Motor neuron (in vitro differentiated cells): Measurements from ENCODE around the gene SLC49A3. TPM values are rescaled to one million over a fixed set of nuclear protein-coding genes. Genes with fewer than 3 reads are reported as not detected.
"Not testable (repeated sequence)": the region's sequence is repeated elsewhere in the genome, so short reads cannot be mapped to it uniquely, and the experiment has no call there.

Experiments used
- ATAC-seq, 8 experiments: fragments of 200-7000 bp; cut with Tn5 transposase; replicated peaks in 6 of 8; 2 replicates each; pipeline ENCODE4 v1.8.0; 2021; ENCODE audit warnings: mild to moderate bottlenecking in 8 of 8, moderate library complexity in 8 of 8
- H3K27ac ChIP-seq, 2 donors: fragments of 250-450 bp; sonication (Bioruptor Pico); 2 replicates each; pipeline ENCODE4 v1.9.0; 2021; ENCODE audit warnings: antibody characterized with exemption in 2 of 2, mild to moderate bottlenecking in 2 of 2, moderate library complexity in 1 of 2
- H3K4me1 ChIP-seq, 2 donors: fragments of 250-450 bp; sonication (Bioruptor Pico); replicated peaks in 1 of 2; 2 replicates each; pipeline ENCODE4 v1.6.1; 2021; ENCODE audit warnings: antibody characterized with exemption in 2 of 2, mild to moderate bottlenecking in 2 of 2, moderate library complexity in 1 of 2
- H3K4me3 ChIP-seq, 5 donors: fragments of 250-450 bp; sonication (Bioruptor Pico); 2 replicates each; pipeline ENCODE4 v1.9.0; 2021; ENCODE audit warnings: antibody characterized with exemption in 5 of 5, mild to moderate bottlenecking in 5 of 5, moderate library complexity in 4 of 5
- WGBS, 10 experiments: fragments of 450-650 bp; shearing (Covaris generic); methylation state at CpG; one replicate each; pipeline ENCODE4 v1.0.0; 2022; 5-methylcytosine and 5-hydroxymethylcytosine counted together
- in situ Hi-C, 9 experiments: fragments of 400-800 bp; cut with MboI; loops; one replicate each; pipeline ENCODE4 v1.15.0; 2021; ENCODE audit warnings: low sequenced_read_pairs in 9 of 9, low pct_unique_long_range_greater_than_20kb in 2 of 9; ENCODE audit not compliant: unreplicated experiment in 9 of 9
- total RNA-seq, 8 experiments: library from RNA; unstranded; fragments of 300-600 nt; gene quantifications; 2 replicates each; pipeline versions ENCODE4 v1.2.3 to v1.2.4, GENCODE V29; 2022

The SLC49A3 gene
- total RNA-seq, 8 experiments from 2014 or later, result 0.13 to 1.7 (median 0.37) TPM; not detected in 2

DNA sequence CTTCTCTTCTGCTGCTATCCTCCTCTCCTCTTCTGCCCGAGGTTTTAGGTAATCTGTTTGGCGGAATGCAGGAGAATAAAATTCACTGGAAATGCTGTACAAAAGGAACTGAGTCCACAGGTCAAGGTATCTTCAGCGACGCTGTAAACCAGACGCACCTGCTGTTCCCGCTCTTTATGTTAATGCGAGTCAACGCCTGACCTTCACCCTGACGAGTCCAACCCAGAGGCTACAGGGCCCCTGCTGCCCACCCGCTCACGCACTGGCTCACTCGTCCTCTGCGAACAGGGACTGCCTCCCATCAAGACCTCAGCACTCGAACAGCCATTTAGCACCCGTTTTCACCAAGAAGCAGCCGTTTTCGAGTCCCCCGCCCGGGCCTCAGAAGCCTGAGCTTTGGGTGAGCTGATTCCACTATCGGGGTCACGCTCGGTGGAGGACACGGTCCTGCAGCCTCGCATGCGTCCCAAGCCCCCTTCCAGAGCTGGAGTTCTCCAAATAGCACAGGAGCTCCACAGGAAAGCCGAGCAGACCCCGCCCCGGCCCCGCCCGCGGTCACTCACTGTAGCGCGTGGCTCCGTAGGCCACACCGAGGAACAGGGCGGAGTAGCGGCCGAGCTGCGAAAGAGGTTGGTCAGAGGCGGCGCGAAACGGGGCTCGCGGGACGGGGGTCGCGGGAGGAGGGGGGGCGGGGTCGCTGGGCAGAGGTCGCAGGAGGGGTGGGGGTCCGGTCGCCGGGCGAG, 15.4 kb downstream of the SLC49A3 start:
- in situ Hi-C loops, result no loop called here
- Histone ChIP-seq H3K27ac (peak overlapping the region; percentile 41 to 84), H3K4me1 (peaks cover 11 to 12% of the 10 kb centered on the region in 2 donors), H3K4me3 (peak overlapping the region; percentile 37 to 94 (median 62))
- peak; percentile 23 to 47 (median 33) for ATAC-seq
- 0 to 83% (median 15%) methylated on average over 1 to 11 of the region's 55 CpGs; no CpG with 5 or more reads in 2 of the 10 experiments for WGBS, 10 experiments

DNA sequence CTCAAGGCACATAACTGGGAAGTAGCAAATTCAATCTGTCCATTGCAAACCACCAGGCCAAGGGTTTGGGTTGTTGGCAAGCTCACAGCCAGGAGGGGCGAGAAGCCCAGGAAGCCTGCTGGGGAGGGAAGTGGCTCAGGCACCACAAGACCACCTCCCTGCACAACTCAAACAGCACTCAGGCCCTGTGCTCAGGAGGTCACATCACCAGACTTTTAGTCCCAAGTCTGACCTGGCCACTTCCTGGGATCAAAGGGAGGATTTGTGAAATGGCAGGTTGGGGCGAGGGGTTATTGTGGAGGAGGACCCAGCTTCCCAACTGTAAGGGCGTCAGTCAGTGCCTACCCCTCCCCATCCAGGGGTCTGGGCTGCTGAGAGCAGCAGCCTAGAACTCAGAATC, 17.2 kb downstream of the SLC49A3 start:
- no peak for ATAC-seq
- Histone ChIP-seq H3K4me1 (peaks cover 11 to 12% of the 10 kb centered on the region in 2 donors), H3K27ac (no peak overlapping the region), H3K4me3 (no peak overlapping the region)
- in situ Hi-C loops, result no loop called here
- WGBS, 10 experiments, result 80 to 100% (median 100%) methylated on average over 1 to 3 of the region's 3 CpGs; no CpG with 5 or more reads in 6 of the 10 experiments

DNA sequence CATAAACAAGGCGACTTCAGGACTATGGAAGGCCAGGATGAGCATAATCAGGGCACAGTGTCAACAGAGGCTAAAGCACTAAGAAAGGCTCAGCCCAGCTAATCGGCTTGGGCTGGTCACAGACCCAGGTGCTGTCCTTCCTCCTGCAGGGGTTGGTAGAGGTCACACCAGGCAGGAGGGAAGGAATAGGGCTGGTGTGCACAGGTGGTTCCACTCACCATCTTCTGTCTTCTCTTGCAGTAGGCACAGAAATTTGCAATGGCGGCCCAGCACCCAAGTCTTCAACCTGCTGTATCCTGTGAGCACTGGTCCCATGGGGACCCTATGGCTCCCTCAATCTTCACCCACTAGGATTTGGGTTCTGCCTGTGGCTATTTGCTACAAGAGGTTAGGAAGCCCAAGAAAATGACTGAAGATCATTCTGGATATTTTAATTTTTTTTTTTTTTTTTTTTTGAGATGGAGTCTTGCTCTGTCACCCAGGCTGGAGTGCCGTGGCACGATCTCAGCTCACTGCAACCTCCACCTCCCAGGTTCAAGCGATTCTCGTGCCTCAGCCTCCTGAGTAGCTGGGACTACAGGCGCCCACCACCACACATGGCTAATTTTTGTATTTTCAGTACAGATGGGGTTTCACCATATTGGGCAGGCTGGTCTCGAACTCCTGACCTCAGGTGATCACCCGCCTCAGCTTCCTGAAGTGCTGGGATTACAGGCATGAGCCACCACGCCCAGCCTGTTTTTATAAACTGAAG, 19.0 kb downstream of the SLC49A3 start:
- H3K4me3 ChIP-seq, ATAC-seq, in situ Hi-C loops, H3K27ac ChIP-seq: not testable (repeated sequence)
- H3K4me1 ChIP-seq, result peaks cover 16 to 18% of the 10 kb centered on the region in 2 donors
- WGBS, 10 experiments, result 92 to 100% (median 100%) methylated on average over 1 to 7 of the region's 11 CpGs; no CpG with 5 or more reads in 1 of the 10 experiments

DNA sequence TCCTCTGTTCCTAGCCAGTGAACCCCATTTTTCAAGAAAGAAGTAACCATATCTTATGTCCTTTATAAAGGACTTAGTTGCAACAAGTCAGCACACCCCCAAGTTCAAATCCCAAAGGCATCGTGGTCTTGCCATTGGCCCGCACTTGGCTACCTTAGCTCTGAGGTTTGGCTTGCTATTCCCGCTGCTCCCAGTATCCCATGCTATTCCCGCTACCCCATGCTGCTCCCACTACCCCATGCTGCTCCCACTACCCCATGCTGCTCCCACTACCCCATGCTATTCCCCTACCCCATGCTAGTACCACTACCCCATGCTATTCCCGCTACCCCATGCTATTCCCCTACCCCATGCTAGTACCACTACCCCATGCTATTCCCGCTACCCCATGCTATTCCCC, 20.7 kb downstream of the SLC49A3 start:
- H3K4me1 ChIP-seq, result peaks cover 18 to 20% of the 10 kb centered on the region in 2 donors
- WGBS, 10 experiments, result no CpG with 5 or more reads among the region's 6 CpGs
- ATAC-seq, H3K27ac ChIP-seq, H3K4me3 ChIP-seq, in situ Hi-C loops: not testable (repeated sequence)

DNA sequence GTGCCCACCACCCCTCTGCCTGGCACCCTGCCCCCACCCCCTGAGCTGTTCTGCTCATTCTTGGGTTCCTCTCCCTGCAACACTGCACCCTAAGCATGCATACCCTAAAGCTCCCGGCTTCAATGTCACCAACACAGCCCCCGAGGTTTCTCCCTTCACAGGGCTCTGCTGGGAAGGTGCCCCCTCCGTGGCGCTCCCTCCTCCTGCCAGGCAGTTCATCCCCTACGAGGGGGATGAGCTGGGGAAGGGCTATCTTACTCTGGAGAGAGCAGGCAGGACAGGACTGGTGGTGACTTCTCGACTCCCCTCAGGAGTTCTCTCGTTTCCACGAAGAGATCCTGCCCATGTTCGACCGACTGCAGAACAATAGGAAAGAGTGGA, 21.4 kb downstream of the SLC49A3 start:
- no peak overlapping the region for H3K27ac ChIP-seq
- H3K4me1 ChIP-seq, result peaks cover 13 to 15% of the 10 kb centered on the region in 2 donors
- no peak overlapping the region for H3K4me3 ChIP-seq
- no peak for ATAC-seq
- in situ Hi-C loops, result no loop called here
- 37 to 70% (median 39%) methylated on average over 2 to 9 of the region's 10 CpGs; no CpG with 5 or more reads in 6 of the 10 experiments for WGBS, 10 experiments

DNA sequence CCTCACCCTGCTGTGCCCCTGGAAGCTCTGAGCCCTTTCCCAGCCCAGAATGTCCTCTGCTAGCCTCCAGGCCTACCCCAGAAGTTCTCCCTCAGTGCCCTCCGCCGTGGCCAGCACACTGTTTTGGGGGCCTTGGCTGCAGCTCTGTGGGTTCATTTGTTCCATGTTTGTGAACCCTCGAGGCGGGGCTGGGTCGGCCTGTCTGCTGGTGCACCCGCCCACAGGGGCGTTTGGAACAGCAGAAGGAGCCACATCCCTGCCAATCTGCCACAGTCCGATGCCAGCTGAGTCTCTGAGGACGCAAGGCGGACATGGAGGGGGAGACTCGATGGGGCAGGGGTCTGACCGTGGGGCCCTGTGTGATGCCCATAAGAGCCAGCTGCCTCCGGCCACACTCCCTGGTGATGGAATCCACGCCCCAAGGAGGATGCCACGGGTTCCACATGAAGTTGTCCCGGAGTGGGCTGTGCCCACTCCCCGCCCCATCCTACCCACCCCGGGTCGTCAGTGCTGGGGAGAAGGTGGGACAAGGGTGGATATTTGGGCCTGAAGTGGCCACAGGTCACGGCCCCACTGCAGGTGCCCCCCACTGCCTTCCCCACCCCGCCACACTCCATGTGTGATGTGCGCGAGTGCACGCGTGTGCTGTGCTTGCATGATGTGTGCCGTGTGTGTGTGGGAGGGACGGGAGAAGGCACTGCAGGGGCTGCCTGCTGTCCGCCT, 22.0 kb downstream of the SLC49A3 start:
- 40% methylated on average over 2 of the region's 28 CpGs; no CpG with 5 or more reads in 9 of the 10 experiments for WGBS, 10 experiments
- no peak for ATAC-seq

DNA sequence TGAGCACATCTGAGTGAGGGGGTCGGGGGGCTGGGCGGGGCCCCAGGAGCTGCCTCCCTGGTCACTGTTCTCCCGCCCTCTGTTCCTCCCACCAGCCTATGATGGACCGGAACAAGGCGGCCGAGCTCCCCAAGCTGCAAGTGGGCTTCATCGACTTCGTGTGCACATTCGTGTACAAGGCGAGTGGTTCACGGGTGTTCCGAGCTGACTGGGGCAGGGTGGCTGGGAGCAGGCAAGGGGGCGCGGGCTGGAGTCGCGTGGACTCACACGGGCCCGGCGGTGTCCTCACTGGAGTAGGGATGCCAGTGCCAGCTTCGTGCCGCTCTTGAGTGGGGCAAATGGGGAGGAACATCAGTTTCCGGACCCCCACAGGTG, 22.5 kb downstream of the SLC49A3 start:
- H3K27ac ChIP-seq, result peak overlapping the region in 1 of 2 donors; percentile 49
- no peak overlapping the region for H3K4me3 ChIP-seq
- ATAC-seq, result peak in 4 of 8 experiments; percentile 2 to 33 (median 16)
- in situ Hi-C loops, result no loop called here
- peaks cover 13 to 15% of the 10 kb centered on the region in 2 donors for H3K4me1 ChIP-seq
- 100% methylated on average over 1 of the region's 22 CpGs; no CpG with 5 or more reads in 9 of the 10 experiments for WGBS, 10 experiments

More for the DNA sequence above, 22.0 kb downstream of the SLC49A3 start:
- Histone ChIP-seq H3K4me3 (no peak overlapping the region), H3K4me1 (peaks cover 13 to 15% of the 10 kb centered on the region in 2 donors), H3K27ac (no peak overlapping the region)
- in situ Hi-C loops, result no loop called here

DNA sequence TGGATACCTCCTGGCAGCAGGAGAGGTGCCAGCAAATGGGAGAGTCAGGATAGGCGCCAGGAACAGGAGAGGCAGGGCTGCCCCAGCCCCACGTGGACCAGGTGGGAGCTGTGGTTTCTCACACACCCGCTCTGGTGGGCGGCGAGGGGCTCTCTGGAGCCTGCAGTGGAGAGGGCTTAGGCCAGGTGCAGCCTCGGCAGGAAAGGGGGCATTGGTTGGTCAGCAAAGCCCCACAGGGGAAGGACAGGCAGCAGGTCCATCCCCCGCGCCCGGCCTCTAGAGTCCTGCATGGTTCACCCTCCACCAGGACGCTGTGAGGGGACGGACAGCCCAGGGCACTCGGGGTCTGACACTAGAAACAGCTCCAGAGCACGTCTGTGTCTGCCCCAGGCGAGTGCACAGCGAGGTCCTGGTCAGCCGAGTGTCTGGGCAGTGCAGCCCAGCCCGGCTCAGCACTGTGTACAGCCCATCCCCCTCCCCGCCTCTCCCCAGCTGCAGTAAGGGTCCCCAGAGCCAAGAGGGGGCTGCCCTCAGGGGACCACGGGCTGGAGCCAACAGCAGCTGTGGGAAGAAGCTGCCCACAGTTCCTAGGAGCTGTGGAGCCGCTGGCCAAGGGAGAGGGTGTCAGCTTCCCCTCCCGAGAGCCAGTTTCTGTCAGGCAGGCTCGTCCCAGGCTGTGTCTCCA, 23.1 kb downstream of the SLC49A3 start:
- WGBS, 10 experiments, result 87% methylated on average over 3 of the region's 22 CpGs; no CpG with 5 or more reads in 9 of the 10 experiments
- peak overlapping the region in 1 of 2 donors; percentile 49 for H3K27ac ChIP-seq
- in situ Hi-C loops, result no loop called here
- H3K4me3 ChIP-seq, result no peak overlapping the region
- H3K4me1 ChIP-seq, result peaks cover 13 to 15% of the 10 kb centered on the region in 2 donors
- ATAC-seq, result peak in 5 of 8 experiments; percentile 18 to 47 (median 34)

DNA sequence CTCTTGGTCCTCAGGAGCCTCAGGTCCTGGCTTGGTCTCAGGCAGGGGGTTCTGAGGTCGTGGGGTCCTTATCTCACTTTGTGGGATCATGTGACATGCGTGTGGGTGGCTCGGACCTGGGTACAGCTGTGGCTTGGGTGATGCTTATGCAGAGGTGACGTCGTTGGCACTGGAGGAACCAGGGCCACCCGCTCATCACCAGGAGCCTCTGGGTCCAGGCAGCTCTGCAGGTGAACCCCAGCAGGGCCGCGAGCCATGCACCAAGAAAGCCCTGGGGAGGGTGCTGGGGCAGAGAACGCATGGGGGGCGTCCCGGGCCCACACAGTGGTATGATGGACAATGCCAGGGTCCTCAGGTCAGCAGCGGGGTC, 23.6 kb downstream of the SLC49A3 start:
- in situ Hi-C loops, result no loop called here
- Histone ChIP-seq H3K4me1 (peaks cover 13 to 15% of the 10 kb centered on the region in 2 donors), H3K4me3 (no peak overlapping the region), H3K27ac (no peak overlapping the region)
- 0% methylated on average over 1 of the region's 12 CpGs; no CpG with 5 or more reads in 9 of the 10 experiments for WGBS, 10 experiments
- ATAC-seq, result no peak

DNA sequence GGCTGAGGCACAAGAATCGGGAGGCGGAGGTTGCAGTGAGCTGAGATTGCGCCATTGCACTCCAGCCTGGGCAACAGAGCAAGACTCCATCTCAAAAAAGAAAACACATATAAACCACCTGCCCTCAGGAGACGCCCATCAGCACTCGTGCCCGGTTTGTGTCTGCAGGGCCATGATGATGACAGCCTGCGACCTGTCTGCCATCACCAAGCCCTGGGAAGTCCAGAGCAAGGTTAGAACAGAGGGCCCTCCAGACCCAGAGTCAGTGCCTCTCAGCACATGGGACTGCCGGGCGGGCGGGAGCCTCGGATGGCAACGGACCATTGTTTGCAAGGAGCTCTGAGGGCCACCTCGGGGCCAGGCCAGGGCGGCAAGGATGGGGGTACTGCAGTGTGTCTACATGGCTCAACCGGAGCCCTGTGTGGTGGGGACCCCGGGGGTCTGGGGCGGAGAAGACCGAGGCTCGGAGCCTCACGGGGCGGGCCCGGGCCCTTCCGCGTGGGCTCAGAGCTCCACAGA, 24.2 kb downstream of the SLC49A3 start:
- H3K4me3 ChIP-seq, result peak overlapping the region in 1 of 5 donors; percentile 72
- H3K4me1 ChIP-seq, result peaks cover 13 to 15% of the 10 kb centered on the region in 2 donors
- H3K27ac ChIP-seq, result no peak overlapping the region
- ATAC-seq, result no peak
- 80 to 100% (median 96%) methylated on average over 1 to 10 of the region's 24 CpGs; no CpG with 5 or more reads in 5 of the 10 experiments for WGBS, 10 experiments
- in situ Hi-C loops, result no loop called here

DNA sequence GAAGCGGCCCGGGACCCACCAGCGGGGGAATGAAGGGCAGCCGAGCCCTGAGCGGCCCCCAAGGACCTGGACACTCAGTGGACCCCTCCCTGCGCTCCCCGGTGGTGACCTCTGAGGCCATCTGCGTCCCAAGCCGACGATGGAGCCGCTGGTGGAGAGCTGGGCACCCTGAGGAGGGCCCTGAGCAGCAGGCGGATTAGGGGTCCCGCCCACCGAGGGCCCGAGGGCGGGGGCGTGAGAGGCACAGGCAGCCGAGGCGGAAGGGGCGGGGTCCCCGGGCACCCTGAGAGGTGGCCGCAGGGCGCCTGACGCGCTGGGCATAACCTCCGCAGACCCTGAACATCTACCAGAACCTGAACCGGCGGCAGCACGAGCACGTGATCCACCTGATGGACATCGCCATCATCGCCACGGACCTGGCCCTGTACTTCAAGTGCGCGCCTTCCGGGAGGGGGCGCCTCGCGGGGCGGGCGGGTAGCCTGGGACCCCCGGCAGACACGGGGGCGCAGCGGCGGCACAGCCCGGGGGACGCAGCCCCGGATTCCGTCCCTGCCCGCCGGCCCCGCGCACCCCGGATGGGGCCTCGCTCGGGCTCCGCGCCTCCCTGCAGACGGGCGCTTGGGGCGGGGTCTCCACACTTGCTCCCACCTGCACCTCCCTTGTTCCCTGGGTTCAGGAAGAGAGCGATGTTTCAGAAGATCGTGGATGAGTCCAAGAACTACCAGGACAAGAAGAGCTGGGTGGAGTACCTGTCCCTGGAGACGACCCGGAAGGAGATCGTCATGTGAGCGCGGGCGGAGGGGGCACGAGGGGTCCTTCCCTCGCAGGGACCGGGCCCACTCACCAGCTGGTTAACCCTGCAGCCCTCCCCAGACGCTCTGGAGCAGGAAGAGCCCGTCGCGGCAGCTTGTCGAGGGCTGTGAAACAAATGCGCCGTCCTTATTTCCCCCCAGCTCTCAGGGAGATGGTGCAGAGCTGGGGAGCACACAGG, 25.2 kb downstream of the SLC49A3 start:
- in situ Hi-C loops, result no loop called here

More for the DNA sequence above, 25.2 kb downstream of the SLC49A3 start:
- Histone ChIP-seq H3K27ac (peak overlapping the region; percentile 21 to 75), H3K4me1 (peaks cover 13 to 15% of the 10 kb centered on the region in 2 donors), H3K4me3 (peak overlapping the region; percentile 46 to 72 (median 56))
- WGBS, 10 experiments, result 0 to 16% (median 5%) methylated on average over 1 to 6 of the region's 80 CpGs; no CpG with 5 or more reads in 6 of the 10 experiments
- peak; percentile 54 to 82 (median 67) for ATAC-seq
